ENCODE data around the gene TGFBRAP1.

Gene TGFBRAP1

GRCh38 chr2:105368759-105369408 is 39.3 kb upstream of the TGFBRAP1 start:
- H2AK5ac ChIP-seq (ENCODE audit: low read length, severe bottlenecking) = no peak overlapping the region
- no peak overlapping the region for H4K8ac ChIP-seq (ENCODE audit: low read length)
- peaks cover 69 to 94% of the 10 kb centered on the region in 2 experiments for H3K36me3 ChIP-seq (ENCODE audit: control insufficient read depth in 1 of 2, insufficient read depth in 2 of 2, low read depth in 1 of 2, low read length in 2 of 2)
- no peak overlapping the region for H3K9ac ChIP-seq (ENCODE audit: low read length)
- H3K79me1 ChIP-seq (replicated peaks; ENCODE audit: low read length, poor library complexity, severe bottlenecking) = peaks cover 2% of the 10 kb centered on the region
- no peaks in the 10 kb centered on the region for H3K9me3 ChIP-seq (ENCODE audit: control insufficient read depth, low read length)
- no peak overlapping the region for H2BK15ac ChIP-seq (ENCODE audit: low read depth, poor library complexity, severe bottlenecking)
- H4K91ac ChIP-seq (ENCODE audit: low read length) = no peak overlapping the region
- H3K27me3 ChIP-seq (ENCODE audit: control insufficient read depth in 1 of 2, insufficient read depth in 1 of 2, low read length in 2 of 2) = no peaks in the 10 kb centered on the region
- H3K4me2 ChIP-seq (ENCODE audit: low read length, poor library complexity, severe bottlenecking) = no peak overlapping the region
- no peak for DNase-seq
- no peak overlapping the region for H2BK120ac ChIP-seq (ENCODE audit: low read depth, low read length)
- no peak overlapping the region for H3K18ac ChIP-seq (ENCODE audit: low read depth in 1 of 2, low read length in 2 of 2)
- no peak overlapping the region for H3K4ac ChIP-seq (ENCODE audit: low read depth in 1 of 2, low read length in 2 of 2)
- no peak overlapping the region for H3K23ac ChIP-seq (ENCODE audit: low read length in 2 of 2)
- H3K4me1 ChIP-seq (ENCODE audit: control insufficient read depth, insufficient read depth, low read depth, low read length) = peaks cover 16% of the 10 kb centered on the region
- no peak overlapping the region for H2BK5ac ChIP-seq (ENCODE audit: low read depth, low read length, poor library complexity, severe bottlenecking)
- no peak overlapping the region for H2BK12ac ChIP-seq (ENCODE audit: low read length in 2 of 2)
- peak overlapping the region; percentile 10 for H3K27ac ChIP-seq (ENCODE audit: low read length, poor library complexity, severe bottlenecking)
- no peak overlapping the region for H3K14ac ChIP-seq (ENCODE audit: low read length in 2 of 2)
- no peak overlapping the region for H2AFZ ChIP-seq (ENCODE audit: low read depth, low read length)
- WGBS = 79% methylated on average over 8 of the region's 8 CpGs
- H3K4me3 ChIP-seq (ENCODE audit: insufficient read depth in 1 of 2, low read depth in 1 of 2, low read length in 2 of 2) = no peak overlapping the region

- Histone ChIP-seq H3K27ac (ENCODE audit: low read length, poor library complexity, severe bottlenecking) (no peak overlapping the region), H2BK15ac (ENCODE audit: low read depth, poor library complexity, severe bottlenecking) (no peak overlapping the region), H2BK5ac (ENCODE audit: low read depth, low read length, poor library complexity, severe bottlenecking) (no peak overlapping the region), H3K23ac (ENCODE audit: low read length in 2 of 2) (no peak overlapping the region), H2AK5ac (ENCODE audit: low read length, severe bottlenecking) (no peak overlapping the region), H4K91ac (ENCODE audit: low read length) (no peak overlapping the region), H2AFZ (ENCODE audit: low read depth, low read length) (no peak overlapping the region), H3K9me3 (ENCODE audit: control insufficient read depth, low read length) (no peaks in the 10 kb centered on the region), H3K4me3 (ENCODE audit: insufficient read depth in 1 of 2, low read depth in 1 of 2, low read length in 2 of 2) (no peak overlapping the region), H3K18ac (ENCODE audit: low read depth in 1 of 2, low read length in 2 of 2) (no peak overlapping the region), H3K14ac (ENCODE audit: low read length in 2 of 2) (no peak overlapping the region), H3K4me1 (ENCODE audit: control insufficient read depth, insufficient read depth, low read depth, low read length) (peaks cover 11% of the 10 kb centered on the region), H3K9ac (ENCODE audit: low read length) (no peak overlapping the region), H2BK120ac (ENCODE audit: low read depth, low read length) (no peak overlapping the region), H3K4me2 (ENCODE audit: low read length, poor library complexity, severe bottlenecking) (no peak overlapping the region), H3K4ac (ENCODE audit: low read depth in 1 of 2, low read length in 2 of 2) (no peak overlapping the region), H3K27me3 (ENCODE audit: control insufficient read depth in 1 of 2, insufficient read depth in 1 of 2, low read length in 2 of 2) (no peaks in the 10 kb centered on the region), H2BK12ac (ENCODE audit: low read length in 2 of 2) (no peak overlapping the region), H4K8ac (ENCODE audit: low read length) (no peak overlapping the region), H3K79me1 (replicated peaks; ENCODE audit: low read length, poor library complexity, severe bottlenecking) (peaks cover 6% of the 10 kb centered on the region), H3K36me3 (ENCODE audit: control insufficient read depth in 1 of 2, insufficient read depth in 2 of 2, low read depth in 1 of 2, low read length in 2 of 2) (peaks cover 66 to 93% of the 10 kb centered on the region in 2 experiments)
- WGBS = 89% methylated on average over 3 of the region's 3 CpGs
- no peak for DNase-seq
These were observed 35.7 kb upstream of the TGFBRAP1 start for GRCh38 chr2:105365206-105365605.

- Histone ChIP-seq H4K91ac (ENCODE audit: low read length) (no peak overlapping the region), H3K4me2 (ENCODE audit: low read length, poor library complexity, severe bottlenecking) (no peak overlapping the region), H4K8ac (ENCODE audit: low read length) (no peak overlapping the region), H2BK12ac (ENCODE audit: low read length in 2 of 2) (no peak overlapping the region), H2BK15ac (ENCODE audit: low read depth, poor library complexity, severe bottlenecking) (no peak overlapping the region), H3K4ac (ENCODE audit: low read depth in 1 of 2, low read length in 2 of 2) (no peak overlapping the region), H3K18ac (ENCODE audit: low read depth in 1 of 2, low read length in 2 of 2) (no peak overlapping the region), H3K14ac (ENCODE audit: low read length in 2 of 2) (no peak overlapping the region), H3K9ac (ENCODE audit: low read length) (no peak overlapping the region), H3K79me1 (replicated peaks; ENCODE audit: low read length, poor library complexity, severe bottlenecking) (peaks cover 6% of the 10 kb centered on the region), H3K9me3 (ENCODE audit: control insufficient read depth, low read length) (no peaks in the 10 kb centered on the region), H3K27me3 (ENCODE audit: control insufficient read depth in 1 of 2, insufficient read depth in 1 of 2, low read length in 2 of 2) (no peaks in the 10 kb centered on the region), H3K27ac (ENCODE audit: low read length, poor library complexity, severe bottlenecking) (no peak overlapping the region), H2AK5ac (ENCODE audit: low read length, severe bottlenecking) (no peak overlapping the region), H3K4me3 (ENCODE audit: insufficient read depth in 1 of 2, low read depth in 1 of 2, low read length in 2 of 2) (no peak overlapping the region), H3K4me1 (ENCODE audit: control insufficient read depth, insufficient read depth, low read depth, low read length) (peaks cover 5% of the 10 kb centered on the region), H2AFZ (ENCODE audit: low read depth, low read length) (no peak overlapping the region), H2BK5ac (ENCODE audit: low read depth, low read length, poor library complexity, severe bottlenecking) (no peak overlapping the region), H2BK120ac (ENCODE audit: low read depth, low read length) (no peak overlapping the region), H3K23ac (ENCODE audit: low read length in 2 of 2) (no peak overlapping the region), H3K36me3 (ENCODE audit: control insufficient read depth in 1 of 2, insufficient read depth in 2 of 2, low read depth in 1 of 2, low read length in 2 of 2) (peaks cover 64 to 95% of the 10 kb centered on the region in 2 experiments)
- no peak for DNase-seq
- 96% methylated on average over 4 of the region's 5 CpGs for WGBS
These were observed 35.1 kb upstream of the TGFBRAP1 start for GRCh38 chr2:105364436-105365139.

GRCh38 chr2:105362862-105363591 is 33.5 kb upstream of the TGFBRAP1 start:
- DNase-seq = no peak
- 92% methylated on average over 12 of the region's 15 CpGs for WGBS
- Histone ChIP-seq H3K18ac (ENCODE audit: low read depth in 1 of 2, low read length in 2 of 2) (no peak overlapping the region), H2AFZ (ENCODE audit: low read depth, low read length) (no peak overlapping the region), H2BK15ac (ENCODE audit: low read depth, poor library complexity, severe bottlenecking) (no peak overlapping the region), H3K9ac (ENCODE audit: low read length) (peak overlapping the region; percentile 23), H3K27ac (ENCODE audit: low read length, poor library complexity, severe bottlenecking) (no peak overlapping the region), H3K4me3 (ENCODE audit: insufficient read depth in 1 of 2, low read depth in 1 of 2, low read length in 2 of 2) (no peak overlapping the region), H2BK120ac (ENCODE audit: low read depth, low read length) (no peak overlapping the region), H2BK12ac (ENCODE audit: low read length in 2 of 2) (no peak overlapping the region), H3K4me2 (ENCODE audit: low read length, poor library complexity, severe bottlenecking) (no peak overlapping the region), H3K4ac (ENCODE audit: low read depth in 1 of 2, low read length in 2 of 2) (no peak overlapping the region), H3K23ac (ENCODE audit: low read length in 2 of 2) (no peak overlapping the region), H4K91ac (ENCODE audit: low read length) (peak overlapping the region; percentile 34), H2AK5ac (ENCODE audit: low read length, severe bottlenecking) (no peak overlapping the region), H3K27me3 (ENCODE audit: control insufficient read depth in 1 of 2, insufficient read depth in 1 of 2, low read length in 2 of 2) (no peaks in the 10 kb centered on the region), H4K8ac (ENCODE audit: low read length) (peak overlapping the region; percentile 45), H3K36me3 (ENCODE audit: control insufficient read depth in 1 of 2, insufficient read depth in 2 of 2, low read depth in 1 of 2, low read length in 2 of 2) (peaks cover 61 to 95% of the 10 kb centered on the region in 2 experiments), H3K79me1 (replicated peaks; ENCODE audit: low read length, poor library complexity, severe bottlenecking) (peaks cover 8% of the 10 kb centered on the region), H3K14ac (ENCODE audit: low read length in 2 of 2) (no peak overlapping the region), H2BK5ac (ENCODE audit: low read depth, low read length, poor library complexity, severe bottlenecking) (no peak overlapping the region), H3K9me3 (ENCODE audit: control insufficient read depth, low read length) (no peaks in the 10 kb centered on the region), H3K4me1 (ENCODE audit: control insufficient read depth, insufficient read depth, low read depth, low read length) (peaks cover 8% of the 10 kb centered on the region)

All from mesenchymal stem cell (in vitro differentiated cells and primary cell).